HG03442 (cell line): ENCODE data around the gene IL1RAPL2.

Source experiments
- ATAC-seq: cut with Tn5 transposase; IDR thresholded peaks from one replicate; pipeline ENCODE4 v1.9.1; 2021; ENCODE audit warnings: mild to moderate bottlenecking, moderate library complexity; ENCODE audit not compliant: unreplicated experiment

IL1RAPL2 gene

GRCh38 chrX:105349476-105349875 lies 783.5 kb downstream of the IL1RAPL2 start:
- ATAC-seq = no peak

- ATAC-seq = no peak
Observed at GRCh38 chrX:105375816-105376215, 809.8 kb downstream of the IL1RAPL2 start.

GRCh38 chrX:105424729-105425128 lies 858.7 kb downstream of the IL1RAPL2 start:
- ATAC-seq = no peak

- ATAC-seq = no peak
Observed at GRCh38 chrX:105451401-105451800, 885.4 kb downstream of the IL1RAPL2 start.

GRCh38 chrX:105458846-105459245 lies 892.8 kb downstream of the IL1RAPL2 start:
- ATAC-seq = no peak

- ATAC-seq = no peak
Observed at GRCh38 chrX:105460376-105460775, 894.4 kb downstream of the IL1RAPL2 start.

- ATAC-seq = no peak
Observed at GRCh38 chrX:105461016-105461415, 895.0 kb downstream of the IL1RAPL2 start.

- no peak for ATAC-seq
Observed at GRCh38 chrX:105462186-105462585, 896.2 kb downstream of the IL1RAPL2 start.

GRCh38 chrX:105463473-105463872 lies 897.5 kb downstream of the IL1RAPL2 start:
- ATAC-seq = no peak

- no peak for ATAC-seq
Observed at GRCh38 chrX:105464618-105465017, 898.6 kb downstream of the IL1RAPL2 start.

GRCh38 chrX:105468741-105469140 lies 902.7 kb downstream of the IL1RAPL2 start:
- no peak for ATAC-seq

- ATAC-seq = no peak
Observed at GRCh38 chrX:105471597-105471996, 905.6 kb downstream of the IL1RAPL2 start.

GRCh38 chrX:105475801-105476200 lies 909.8 kb downstream of the IL1RAPL2 start:
- ATAC-seq = no peak

GRCh38 chrX:105477351-105477750 lies 911.4 kb downstream of the IL1RAPL2 start:
- ATAC-seq = no peak

- no peak for ATAC-seq
Observed at GRCh38 chrX:105480646-105481310, 914.8 kb downstream of the IL1RAPL2 start.

- no peak for ATAC-seq
Observed at GRCh38 chrX:105483011-105483410, 917.0 kb downstream of the IL1RAPL2 start.

- no peak for ATAC-seq
Observed at GRCh38 chrX:105488716-105489115, 922.7 kb downstream of the IL1RAPL2 start.

- no peak for ATAC-seq
Observed at GRCh38 chrX:105495376-105495775, 929.4 kb downstream of the IL1RAPL2 start.

GRCh38 chrX:105502336-105502735 lies 936.3 kb downstream of the IL1RAPL2 start:
- ATAC-seq = no peak

- no peak for ATAC-seq
Observed at GRCh38 chrX:105515561-105515960, 949.6 kb downstream of the IL1RAPL2 start.

GRCh38 chrX:105526431-105526830 lies 960.4 kb downstream of the IL1RAPL2 start:
- ATAC-seq = no peak

- no peak for ATAC-seq
Observed at GRCh38 chrX:105527759-105528158, 961.8 kb downstream of the IL1RAPL2 start.

GRCh38 chrX:105533951-105534350 lies 968.0 kb downstream of the IL1RAPL2 start:
- no peak for ATAC-seq
